A549 treated with Hydrocortisone at 1 μM for 4 hours (cell line): ENCODE data around the gene PARP4. TPM values are rescaled to one million over a fixed set of nuclear protein-coding genes. Genes with fewer than 3 reads are reported as not detected.

Experiments
- total RNA-seq: library from RNA; stranded (reverse); fragments of 200-300 nt; extraction: Qiagen RNA extraction; gene quantifications from 5 replicates; pipeline ENCODE4 v1.2.3, GENCODE V29; 2022

PARP4 gene
- 37.1 to 57.4 TPM (median 45.9 TPM) in 5 replicates for total RNA-seq

DNA sequence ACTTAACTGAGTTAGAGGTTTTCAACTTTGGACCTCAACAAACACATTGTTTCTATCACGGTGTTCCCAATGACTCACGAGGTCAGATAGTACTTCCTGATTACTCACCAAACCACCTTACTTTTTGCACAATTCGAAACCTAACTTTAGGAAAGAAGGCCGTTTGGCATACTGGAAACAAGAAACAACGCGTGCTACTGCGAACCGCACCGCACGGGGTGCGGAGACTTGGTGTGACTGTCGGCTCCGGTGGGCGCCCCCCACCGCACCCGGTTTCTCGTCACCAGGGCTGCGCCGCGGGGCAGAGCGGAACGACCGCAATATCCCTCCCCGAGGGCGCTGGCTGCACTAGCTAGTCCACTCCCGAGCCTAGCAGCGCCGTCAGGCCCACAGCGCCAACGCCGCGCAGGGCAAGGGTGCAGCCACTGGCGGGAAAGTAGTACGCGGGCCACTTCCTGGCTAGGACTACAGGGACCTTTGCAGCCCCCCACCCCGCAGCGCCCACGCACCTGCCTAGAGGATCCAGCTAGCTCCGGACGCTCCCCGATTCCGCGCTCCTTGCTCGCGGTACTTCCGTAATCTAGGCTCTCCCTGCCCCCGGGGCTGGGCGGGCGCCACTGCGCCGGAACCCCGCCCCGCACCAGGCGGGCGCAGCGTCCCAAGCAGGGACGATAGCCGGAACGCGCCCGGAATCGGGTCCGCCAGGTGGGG lies at the start of gene PARP4:
TSS of gene PARP4 (minus strand) at position 582 of the 711 bp plus-strand sequence. CDS start 9,002 bp downstream, outside the sequence.

Other genes starting within 250 kb of the PARP4 start
- gene C1QTNF9, start 203.2 kb downstream of the PARP4 start, total RNA-seq = not detected in 5 replicates
- 0.02 TPM in 1 of 5 replicates, not detected in the others for gene ATP12A, start 167.6 kb upstream of the PARP4 start, total RNA-seq